K562 (cell line): Measurements from ENCODE around the gene PCLAF. TPM values are rescaled to one million over a fixed set of nuclear protein-coding genes. Genes with fewer than 3 reads are reported as not detected.

ENCODE experiments used
- ARID1B ChIP-seq: fragments of 450-650 bp; IDR thresholded peaks from 2 replicates; pipeline ENCODE4 v1.6.1; 2016; ENCODE audit warnings: antibody characterized with exemption, mild to moderate bottlenecking, inconsistent platforms
- CBFA2T3 ChIP-seq: fragments of 450-650 bp; IDR thresholded peaks from 2 replicates; pipeline ENCODE4 v1.6.1; 2017
- DACH1 ChIP-seq: fragments of 450-650 bp; IDR thresholded peaks from 2 replicates; pipeline ENCODE4 v1.6.1; 2018; ENCODE audit not compliant: partially characterized antibody
- DDX20 ChIP-seq: fragments of 450-650 bp; IDR thresholded peaks from 2 replicates; pipeline ENCODE4 v1.6.1; 2016; ENCODE audit warnings: missing genetic modification characterization, low read depth, mild to moderate bottlenecking, missing compliant biosample characterization, moderate library complexity
- DPF2 ChIP-seq: fragments of 450-650 bp; IDR thresholded peaks from 2 replicates; pipeline ENCODE4 v1.6.1; 2016
- FOXJ2 ChIP-seq: fragments of 200-800 bp; sonication (Bioruptor generic); IDR thresholded peaks from 2 replicates; pipeline ENCODE4 v1.6.1; 2016; ENCODE audit warnings: missing genetic modification characterization, missing compliant biosample characterization
- GABPA ChIP-seq: fragments of 200-800 bp; sonication (Bioruptor generic); conservative IDR thresholded peaks from 2 replicates; pipeline ENCODE4 v1.6.1; 2016; ENCODE audit warnings: low read depth, missing genetic modification characterization, missing compliant biosample characterization
- GABPB2 ChIP-seq: fragments of 250-450 bp; sonication (Bioruptor Pico); conservative IDR thresholded peaks from 2 replicates; pipeline ENCODE4 v1.5.1; 2021; ENCODE audit warnings: mild to moderate bottlenecking
- HDAC6 ChIP-seq: IDR thresholded peaks from 2 replicates; pipeline ENCODE4 v1.6.1; 2012; ENCODE audit warnings: low read depth, mild to moderate bottlenecking, control low read depth, inconsistent platforms, low read length, moderate library complexity
- ILK ChIP-seq: fragments of 450-650 bp; IDR thresholded peaks from 2 replicates; pipeline ENCODE4 v1.6.1; 2016; ENCODE audit warnings: missing genetic modification characterization, low read depth, mild to moderate bottlenecking, missing compliant biosample characterization, moderate library complexity, borderline replicate concordance
- JUN ChIP-seq, 2 experiments: sonication (generic) in 1 of 2; formaldehyde crosslinking in 1 of 2; IDR thresholded peaks; 2 replicates each; pipeline versions ENCODE4 v1.6.1 to v1.8.0; 2012 to 2022; ENCODE audit warnings: borderline replicate concordance in 2 of 2, mild to moderate bottlenecking in 2 of 2, improper control_type of control experiment in 1 of 2, low read depth in 1 of 2, low read length in 1 of 2, missing genetic modification reagents in 1 of 2
- KLF13 ChIP-seq: fragments of 450-650 bp; IDR thresholded peaks from 2 replicates; pipeline ENCODE4 v1.6.1; 2016; ENCODE audit warnings: missing genetic modification characterization, low read depth, mild to moderate bottlenecking, missing compliant biosample characterization, moderate library complexity, borderline replicate concordance
- L3MBTL2 ChIP-seq: fragments of 450-650 bp; IDR thresholded peaks from 2 replicates; pipeline ENCODE4 v1.6.1; 2016; ENCODE audit warnings: mild to moderate bottlenecking, moderate library complexity
- NCOA1 ChIP-seq: fragments of 450-650 bp; IDR thresholded peaks from 2 replicates; pipeline ENCODE4 v1.6.1; 2016; ENCODE audit warnings: low read depth
- NFRKB ChIP-seq: fragments of 450-650 bp; IDR thresholded peaks from 2 replicates; pipeline ENCODE4 v1.6.1; 2016; ENCODE audit warnings: low read depth
- POLR2B ChIP-seq: fragments of 450-650 bp; IDR thresholded peaks from 2 replicates; pipeline ENCODE4 v1.6.1; 2018; ENCODE audit warnings: low read depth; ENCODE audit not compliant: partially characterized antibody
- RAD51 ChIP-seq: fragments of 450-650 bp; IDR thresholded peaks from 2 replicates; pipeline ENCODE4 v1.7.1; 2016; ENCODE audit warnings: low read depth, mild to moderate bottlenecking, borderline replicate concordance
- RB1 ChIP-seq: fragments of 450-650 bp; IDR thresholded peaks from 2 replicates; pipeline ENCODE4 v1.6.1; 2017; ENCODE audit warnings: low read depth, mild to moderate bottlenecking
- RBM14 ChIP-seq: fragments of 200-400 bp; formaldehyde crosslinking; IDR thresholded peaks from 2 replicates; pipeline ENCODE4 v1.6.1; 2018; ENCODE audit warnings: low read depth, mild to moderate bottlenecking, low read length, moderate library complexity, borderline replicate concordance; ENCODE audit not compliant: insufficient read depth
- SAFB2 ChIP-seq: fragments of 200-400 bp; formaldehyde crosslinking; IDR thresholded peaks from 2 replicates; pipeline ENCODE4 v1.6.1; 2018; ENCODE audit warnings: borderline replicate concordance, low read length, low read depth, moderate library complexity; ENCODE audit not compliant: severe bottlenecking
- SMARCC2 ChIP-seq: fragments of 450-650 bp; IDR thresholded peaks from 2 replicates; pipeline ENCODE4 v1.6.1; 2017; ENCODE audit warnings: antibody characterized with exemption, moderate library complexity, mild to moderate bottlenecking, low read depth
- XRCC5 ChIP-seq: fragments of 200-400 bp; formaldehyde crosslinking; IDR thresholded peaks from 2 replicates; pipeline ENCODE4 v1.6.1; 2017; ENCODE audit warnings: low read depth, mild to moderate bottlenecking, low read length
- ZBED1 ChIP-seq: IDR thresholded peaks from 2 replicates; pipeline ENCODE4 v1.6.1; 2014
- ZBTB5 ChIP-seq: fragments of 450-650 bp; IDR thresholded peaks from 2 replicates; pipeline ENCODE4 v1.6.1; 2017; ENCODE audit warnings: antibody characterized with exemption
- ZFX ChIP-seq: sonication (generic); formaldehyde crosslinking; IDR thresholded peaks from 2 replicates; pipeline ENCODE4 v1.8.0; 2022; ENCODE audit warnings: mild to moderate bottlenecking, missing genetic modification reagents, moderate library complexity
- ZNF23 ChIP-seq: fragments of 250-450 bp; sonication (Bioruptor Pico); IDR thresholded peaks from 2 replicates; pipeline ENCODE4 v1.4.0; 2020; ENCODE audit warnings: mild to moderate bottlenecking
- ZNF324 ChIP-seq: fragments of 250-450 bp; sonication (Bioruptor Pico); IDR thresholded peaks from 2 replicates; pipeline ENCODE4 v1.4.0; 2020; ENCODE audit warnings: mild to moderate bottlenecking
- ZNF57 ChIP-seq: fragments of 450-650 bp; formaldehyde crosslinking; IDR thresholded peaks from 2 replicates; pipeline ENCODE4 v1.4.0; 2020; ENCODE audit warnings: mild to moderate bottlenecking, moderate library complexity
- ZNF584 ChIP-seq: fragments of 200-800 bp; sonication (Bioruptor generic); IDR thresholded peaks from 2 replicates; pipeline ENCODE4 v1.6.1; 2016; ENCODE audit warnings: low read depth, mild to moderate bottlenecking, missing genetic modification characterization, missing compliant biosample characterization
- ZNF695 ChIP-seq: fragments of 450-650 bp; formaldehyde crosslinking; IDR thresholded peaks from 2 replicates; pipeline ENCODE4 v1.4.0; 2020; ENCODE audit warnings: mild to moderate bottlenecking, moderate library complexity
- ZSCAN29 ChIP-seq: fragments of 450-650 bp; IDR thresholded peaks from 2 replicates; pipeline ENCODE4 v1.6.1; 2017
- polyA plus RNA-seq, 8 experiments: library from polyadenylated mRNA; depleted of rRNA in 4 of 8; stranded (reverse) in 5 of 8; unstranded in 3 of 8; fragments of >200 nt; fragmentation: Nextera tagmentation in 2 of 8; fragmentation: Illumina TruSeq in 1 of 8; extraction: Ambion mirVana in 2 of 8; extraction: Trizol in 1 of 8; gene quantifications; 2 replicates each; pipeline versions ENCODE4 v1.2.1 to v1.2.3, GENCODE V29; 2011 to 2014; ENCODE audit warnings: inconsistent platforms in 1 of 8, missing spikeins in 1 of 8
- total RNA-seq, 7 experiments: library from RNA; depleted of rRNA in 6 of 7; stranded (reverse); fragments of >200 nt in 6 of 7; fragmentation: Illumina TruSeq in 2 of 7; extraction: Trizol in 2 of 7; gene quantifications; 2 replicates each; pipeline versions ENCODE4 v1.2.1 to v1.2.3, GENCODE V29; 2011 to 2021; ENCODE audit warnings: low replicate concordance in 1 of 7

The PCLAF gene
- total and polyA plus RNA-seq, 9 of the 15 experiments (the other 6 are each of a cell fraction or from before 2014, with no cell fraction given): 112 to 881 (median 360) TPM

GRCh38 chr15:64387562-64388168 is 6.4 kb upstream of the PCLAF start, which contains the start of gene TRIP4 (continued):
- TF ChIP-seq ZNF23 (CRISPR knock-in tag) (no peak), NFRKB (peak; percentile 99), ZSCAN29 (0 out of 2 replicates have a peak, but pooled peaks have one; percentile 11), ZNF324 (CRISPR knock-in tag) (0 out of 2 replicates have a peak, but pooled peaks have one; percentile 5), DPF2 (peak; percentile 69), ZBED1 (peak; percentile 90), RAD51 (peak; percentile 62; the same call in 1 of the 2 replicates), DDX20 (tag) (no peak), JUN (IDR thresholded peaks at IDR 0.05; ENCODE audit: borderline replicate concordance, low read depth, low read length) (peak; percentile 79), JUN (CRISPR knock-in tag; IDR thresholded peaks at IDR 0.05; ENCODE audit: borderline replicate concordance) (no peak), ZFX (CRISPR knock-in tag) (peak; percentile 47), ZNF57 (CRISPR knock-in tag) (peak; percentile 71; the same call in 1 of the 2 replicates), ZNF584 (CRISPR knock-in tag) (no peak), SMARCC2 (no peak), GABPA (peak; percentile 98), ZBTB5 (no peak), ARID1B (peak; percentile 68), HDAC6 (peak; percentile 40; the same call in 1 of the 2 replicates), ILK (tag) (no peak), XRCC5 (peak; percentile 100), RBM14 (no peak), GABPB2 (CRISPR knock-in tag) (no peak; the same call in 1 of the 2 replicates), RB1 (peak; percentile 98), DACH1 (peak; percentile 98), L3MBTL2 (peak; percentile 91), ZNF695 (CRISPR knock-in tag) (no peak), POLR2B (peak; percentile 86), KLF13 (tag) (peak; percentile 91), FOXJ2 (peak; percentile 71; the same call in 1 of the 2 replicates), CBFA2T3 (peak; percentile 41; the same call in 1 of the 2 replicates), SAFB2 (no peak), NCOA1 (peak; percentile 100)
